22Rv1 (cell line): ENCODE results near the gene TINAG.

Experiments used
- H3K27ac ChIP-seq: fragments of 450-650 bp; 2 replicates; pipeline ENCODE4 v1.5.1; 2017
- CTCF ChIP-seq: fragments of 450-650 bp; IDR thresholded peaks from 2 replicates; pipeline ENCODE4 v1.5.1; 2017; ENCODE audit warnings: mild to moderate bottlenecking
- ZFX ChIP-seq: fragments of 450-650 bp; IDR thresholded peaks from 2 replicates; pipeline ENCODE4 v1.6.1; 2017; ENCODE audit warnings: antibody characterized with exemption, borderline replicate concordance

The TINAG gene

GRCh38 chr6:54353975-54354374, 45.7 kb downstream of the TINAG start:
- no peak overlapping the region for H3K27ac ChIP-seq
- TF ChIP-seq CTCF, result no peak
- no peak for TF ChIP-seq ZFX

GRCh38 chr6:54354608-54355007, 46.4 kb downstream of the TINAG start:
- no peak overlapping the region for H3K27ac ChIP-seq

GRCh38 chr6:54357141-54357540, 48.9 kb downstream of the TINAG start:
- no peak for TF ChIP-seq CTCF
- no peak for TF ChIP-seq ZFX

More at GRCh38 chr6:54354608-54355007, 46.4 kb downstream of the TINAG start:
- TF ChIP-seq CTCF, result no peak
- TF ChIP-seq ZFX, result no peak

GRCh38 chr6:54361188-54361587, 52.9 kb downstream of the TINAG start:
- no peak for TF ChIP-seq ZFX
- no peak overlapping the region for H3K27ac ChIP-seq

More at GRCh38 chr6:54357141-54357540, 48.9 kb downstream of the TINAG start:
- no peak overlapping the region for H3K27ac ChIP-seq

- no peak for TF ChIP-seq CTCF
- no peak for TF ChIP-seq ZFX
- H3K27ac ChIP-seq, result no peak overlapping the region
Measured at GRCh38 chr6:54361734-54362133, 53.5 kb downstream of the TINAG start.

GRCh38 chr6:54366667-54367327, 58.6 kb downstream of the TINAG start:
- H3K27ac ChIP-seq, result no peak overlapping the region
- no peak for TF ChIP-seq CTCF
- TF ChIP-seq ZFX, result no peak

- TF ChIP-seq ZFX (no peak), CTCF (no peak)
- no peak overlapping the region for H3K27ac ChIP-seq
Measured at GRCh38 chr6:54377776-54378175, 69.5 kb downstream of the TINAG start.

- H3K27ac ChIP-seq, result no peak overlapping the region
- no peak for TF ChIP-seq CTCF
- TF ChIP-seq ZFX, result no peak
Measured at GRCh38 chr6:54386295-54386694, 78.1 kb downstream of the TINAG start.
